Stimulated activated CD4-positive, alpha-beta T cell treated with anti-CD3 and anti-CD28 coated beads, Interleukin-1b, Interleukin-23, amount 100 ng/mL, for 48 hours (primary cell): ENCODE measurements around the gene TM9SF3.
A peak's percentile ranks its signal among the peaks of the same experiment; 100 is the strongest.
"Not testable (repeated sequence)": the region's sequence is repeated elsewhere in the genome, so short reads cannot be mapped to it uniquely, and the experiment has no call there.

Source experiments
- DNase-seq: peaks from one replicate; pipeline ENCODE4 v3.0.0-alpha.2; 2020

The TM9SF3 gene

DNA sequence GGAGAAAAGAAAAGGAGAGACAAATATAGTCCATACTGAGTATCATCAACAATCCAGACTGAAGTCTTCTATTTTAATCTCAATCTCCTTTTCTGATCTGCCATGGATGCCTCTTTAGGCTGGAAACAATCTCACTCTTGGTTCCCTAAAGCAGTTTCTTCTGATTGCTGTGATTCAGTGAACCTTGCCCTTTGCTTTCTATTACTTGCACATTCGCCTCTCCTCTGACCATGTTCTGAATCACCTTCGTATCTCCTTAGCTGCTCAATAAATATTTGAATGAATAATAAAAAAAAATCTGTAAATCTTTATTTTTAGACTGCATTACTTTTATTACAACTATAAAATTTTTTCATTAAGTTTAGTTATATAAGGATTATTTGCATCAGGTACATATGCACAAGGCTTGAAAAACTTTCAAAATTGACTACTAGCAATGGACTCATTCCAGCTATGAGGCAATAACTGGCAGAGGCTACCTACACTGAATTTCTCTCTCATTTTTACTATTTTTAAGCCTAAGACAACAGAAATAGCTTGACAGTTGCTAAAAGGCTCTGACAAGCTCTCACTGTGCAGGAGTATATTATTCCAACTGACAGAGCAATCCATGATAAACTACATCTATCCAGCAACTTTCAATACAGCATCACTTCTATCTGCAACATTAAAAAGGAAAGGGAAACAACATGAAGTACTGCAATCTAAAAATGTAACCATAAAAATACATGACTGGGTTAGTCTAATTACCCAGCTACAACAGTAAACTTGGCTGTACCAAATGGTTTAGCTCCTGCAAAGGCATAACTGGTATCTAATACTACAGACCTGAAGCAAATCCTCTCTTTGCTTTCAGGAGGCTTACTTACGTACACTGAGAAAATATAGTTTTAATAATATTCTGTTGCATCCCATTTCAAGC lies 25.6 kb downstream of the TM9SF3 start:
- no peak for DNase-seq

DNA sequence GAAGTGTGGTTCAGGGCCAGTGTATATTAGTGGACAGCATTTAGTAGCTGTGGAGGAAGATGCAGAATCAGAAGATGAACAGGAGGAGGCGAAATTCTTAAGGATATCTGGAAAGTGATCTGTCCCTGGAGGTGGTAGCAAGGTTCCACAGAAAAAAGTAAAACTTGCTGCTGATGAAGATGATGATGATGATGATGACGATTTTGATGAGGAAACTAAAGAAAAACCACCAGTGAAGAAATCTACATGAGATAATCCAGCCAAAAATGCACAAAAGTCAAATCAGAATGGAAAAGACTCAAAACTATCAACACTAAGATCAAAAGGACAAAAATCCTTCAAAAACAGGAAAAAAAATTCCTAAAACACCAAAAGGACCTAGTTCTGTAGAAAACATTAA lies 26.3 kb downstream of the TM9SF3 start:
- no peak for DNase-seq

DNA sequence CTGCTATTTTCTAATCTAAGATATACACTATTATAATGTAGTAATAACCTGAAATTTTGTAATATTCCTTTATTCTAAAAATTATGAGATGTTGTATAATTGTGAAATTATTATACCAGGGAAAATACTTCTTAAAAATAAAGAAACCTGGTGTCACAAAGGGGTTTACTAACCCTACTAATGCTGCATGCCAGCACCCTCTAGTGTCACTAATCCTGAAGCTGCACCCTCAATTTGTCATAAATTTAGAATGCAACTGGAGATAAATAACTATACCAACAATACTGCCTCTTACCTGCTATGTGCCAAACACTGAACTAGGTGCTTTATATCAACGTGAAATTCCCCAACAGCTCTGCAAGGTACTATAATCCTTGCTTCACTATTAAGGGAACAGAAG lies 30.8 kb downstream of the TM9SF3 start:
- no peak for DNase-seq

- no peak for DNase-seq
These were observed 31.5 kb downstream of the TM9SF3 start for GRCh38 chr10:96555330-96555729.

GRCh38 chr10:96548589-96548988 lies 38.2 kb downstream of the TM9SF3 start:
- no peak for DNase-seq

- not testable (repeated sequence) for DNase-seq
These were observed 41.3 kb downstream of the TM9SF3 start for GRCh38 chr10:96545558-96545957.

GRCh38 chr10:96541921-96542320 lies 44.9 kb downstream of the TM9SF3 start:
- no peak for DNase-seq

DNA sequence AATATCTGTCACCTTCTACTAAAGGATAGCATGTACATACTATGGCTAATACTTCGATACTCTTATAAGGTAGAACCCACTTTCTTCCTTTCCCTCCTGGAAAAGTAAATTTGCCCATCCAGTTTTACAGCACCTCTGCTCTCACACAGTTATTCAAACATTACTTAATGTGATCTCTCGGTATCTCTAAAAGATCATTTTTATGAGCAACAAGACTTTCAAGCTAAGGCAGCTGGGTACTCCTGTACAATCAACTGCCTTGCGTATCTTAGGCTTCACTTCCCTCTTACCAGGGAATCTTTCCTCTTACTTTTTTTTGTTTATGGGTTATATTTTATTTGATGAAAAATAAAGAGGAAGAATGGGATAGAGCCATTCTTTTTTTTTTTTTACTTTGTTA lies 46.6 kb downstream of the TM9SF3 start:
- DNase-seq, result no peak

- no peak for DNase-seq
These were observed 48.1 kb downstream of the TM9SF3 start for GRCh38 chr10:96538683-96539082.

DNA sequence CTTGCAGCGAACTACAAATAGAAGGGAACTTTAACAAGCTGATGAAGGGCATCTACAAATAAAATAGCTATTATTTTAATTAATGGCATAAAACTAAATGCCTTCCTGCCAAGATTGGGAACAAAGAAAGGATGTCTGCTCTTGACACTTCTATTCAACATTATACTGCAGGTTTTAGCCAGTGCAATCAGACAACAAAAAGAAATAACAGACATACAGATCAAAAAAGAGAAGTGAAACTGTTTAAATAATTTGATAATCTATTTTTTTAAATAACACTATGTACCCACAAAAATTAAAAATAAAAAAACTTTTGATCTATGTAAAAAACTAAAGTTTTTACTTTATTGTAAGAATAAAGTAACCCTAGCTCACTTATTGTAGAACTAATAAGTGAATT lies 50.7 kb downstream of the TM9SF3 start:
- DNase-seq, result no peak

DNA sequence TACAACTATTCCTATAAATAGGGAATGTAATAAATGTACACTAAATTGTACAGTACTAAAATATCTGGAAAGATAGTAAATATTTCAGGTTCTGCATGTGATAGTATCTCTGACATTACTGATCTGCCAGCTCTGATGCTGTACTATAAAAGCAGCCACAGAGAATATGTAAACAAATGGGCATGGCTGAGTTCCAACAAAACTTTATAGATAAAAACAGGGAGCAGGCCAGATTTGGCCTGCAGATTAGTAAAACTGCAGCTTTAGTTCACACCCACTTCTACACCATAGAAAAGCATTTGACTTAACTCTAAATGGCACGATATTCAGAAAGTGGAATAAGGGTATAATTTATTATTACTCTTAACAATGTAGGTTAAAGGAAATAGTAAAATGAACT lies 54.3 kb downstream of the TM9SF3 start:
- no peak for DNase-seq

DNA sequence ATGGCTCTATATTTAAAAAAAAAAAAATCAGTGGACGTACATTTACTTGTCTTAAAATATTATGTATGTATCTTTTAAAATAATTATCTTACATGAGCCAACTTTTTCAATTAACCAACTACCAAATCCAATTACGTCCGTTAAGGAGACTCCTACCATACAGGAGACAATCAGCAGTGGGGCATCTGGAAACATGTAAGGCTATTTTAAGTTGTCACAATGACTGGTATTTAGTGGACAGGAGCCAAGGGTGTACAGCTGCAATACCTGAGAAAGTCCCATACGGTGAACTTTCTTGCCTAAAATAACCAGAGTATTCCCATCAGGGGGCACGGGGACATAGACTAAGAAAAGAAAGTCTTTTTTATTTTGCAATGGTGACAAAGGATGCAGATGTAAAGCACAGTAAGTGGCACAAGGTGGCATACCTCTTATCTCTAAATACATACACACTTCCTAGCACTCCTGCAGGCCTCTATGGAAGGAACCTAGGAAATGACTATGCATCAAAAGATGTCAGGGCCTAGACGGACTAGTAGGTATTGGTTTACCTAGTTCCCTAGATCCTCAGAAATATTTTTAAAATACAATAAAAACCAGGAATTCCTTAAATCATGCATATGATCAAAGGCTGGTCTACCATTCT lies 57.1 kb downstream of the TM9SF3 start:
- DNase-seq, result no peak

- DNase-seq, result no peak
These were observed 62.1 kb downstream of the TM9SF3 start for GRCh38 chr10:96524741-96525140.

DNA sequence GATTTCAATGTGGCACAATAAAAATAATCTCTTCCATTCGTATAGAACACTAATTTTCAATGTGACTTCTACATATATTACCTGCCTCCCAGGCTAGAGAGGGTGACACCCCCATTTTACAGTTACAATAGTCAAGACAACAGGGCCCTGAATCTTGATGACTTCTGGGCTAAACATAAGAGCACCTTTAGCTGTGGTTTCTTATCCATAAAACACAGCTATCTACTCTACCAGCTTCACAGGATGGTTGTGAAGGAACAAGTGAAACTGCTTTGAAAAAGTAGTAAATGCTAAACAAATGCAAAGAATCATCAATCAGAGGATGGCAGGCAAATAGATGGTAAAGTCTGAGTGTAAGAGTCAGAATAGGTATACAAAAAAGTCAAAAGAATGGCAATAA lies 69.5 kb downstream of the TM9SF3 start:
- DNase-seq, result no peak

DNA sequence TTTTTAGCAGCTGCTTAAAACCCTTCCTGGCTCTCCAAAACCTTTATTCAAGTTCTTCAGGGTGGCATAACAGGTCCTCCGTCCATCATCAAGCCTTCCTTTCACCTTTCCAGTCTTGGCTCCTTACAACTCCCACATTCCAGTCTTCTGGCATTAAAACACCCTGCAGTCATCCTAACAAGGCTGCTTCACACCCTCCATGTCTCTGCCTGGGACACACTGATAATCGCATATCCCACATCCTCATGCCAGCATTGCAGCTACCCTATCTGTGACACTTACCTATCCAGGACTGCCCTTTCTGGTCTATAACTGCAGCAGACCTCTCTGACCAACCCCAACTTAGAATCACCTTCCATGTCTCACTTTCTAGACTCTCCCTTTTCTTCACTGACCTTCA lies 70.5 kb downstream of the TM9SF3 start:
- no peak for DNase-seq

GRCh38 chr10:96513698-96514561 lies 72.9 kb downstream of the TM9SF3 start, which contains the start of gene TLL2:
Gene TLL2 (minus strand): TSS chr10:96513926. CDS start chr10:96513685, 241 bp downstream.
- peak; percentile 61 for DNase-seq

DNA sequence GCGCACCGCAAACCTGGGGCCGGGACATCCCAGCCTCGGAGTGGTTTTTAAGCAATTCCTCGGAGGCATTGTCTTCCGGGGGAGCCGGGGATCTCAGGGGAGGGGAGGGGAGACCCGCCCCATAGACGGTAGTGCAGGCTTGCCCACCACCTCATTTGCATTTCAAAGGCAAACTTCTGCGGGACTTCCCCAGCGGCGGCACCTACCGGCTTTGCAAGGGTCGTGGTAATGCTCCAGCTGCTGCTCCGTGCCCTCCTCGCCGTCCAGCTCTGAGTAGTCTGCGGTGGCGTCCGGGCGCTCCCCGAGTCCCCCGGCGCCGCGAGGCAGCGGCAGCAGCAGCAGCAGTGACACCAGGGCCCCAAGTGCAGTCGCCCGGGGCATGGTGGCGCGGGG lies 73.5 kb downstream of the TM9SF3 start:
- no peak for DNase-seq

GRCh38 chr10:96512524-96513304 lies 74.1 kb downstream of the TM9SF3 start:
- DNase-seq, result no peak

DNA sequence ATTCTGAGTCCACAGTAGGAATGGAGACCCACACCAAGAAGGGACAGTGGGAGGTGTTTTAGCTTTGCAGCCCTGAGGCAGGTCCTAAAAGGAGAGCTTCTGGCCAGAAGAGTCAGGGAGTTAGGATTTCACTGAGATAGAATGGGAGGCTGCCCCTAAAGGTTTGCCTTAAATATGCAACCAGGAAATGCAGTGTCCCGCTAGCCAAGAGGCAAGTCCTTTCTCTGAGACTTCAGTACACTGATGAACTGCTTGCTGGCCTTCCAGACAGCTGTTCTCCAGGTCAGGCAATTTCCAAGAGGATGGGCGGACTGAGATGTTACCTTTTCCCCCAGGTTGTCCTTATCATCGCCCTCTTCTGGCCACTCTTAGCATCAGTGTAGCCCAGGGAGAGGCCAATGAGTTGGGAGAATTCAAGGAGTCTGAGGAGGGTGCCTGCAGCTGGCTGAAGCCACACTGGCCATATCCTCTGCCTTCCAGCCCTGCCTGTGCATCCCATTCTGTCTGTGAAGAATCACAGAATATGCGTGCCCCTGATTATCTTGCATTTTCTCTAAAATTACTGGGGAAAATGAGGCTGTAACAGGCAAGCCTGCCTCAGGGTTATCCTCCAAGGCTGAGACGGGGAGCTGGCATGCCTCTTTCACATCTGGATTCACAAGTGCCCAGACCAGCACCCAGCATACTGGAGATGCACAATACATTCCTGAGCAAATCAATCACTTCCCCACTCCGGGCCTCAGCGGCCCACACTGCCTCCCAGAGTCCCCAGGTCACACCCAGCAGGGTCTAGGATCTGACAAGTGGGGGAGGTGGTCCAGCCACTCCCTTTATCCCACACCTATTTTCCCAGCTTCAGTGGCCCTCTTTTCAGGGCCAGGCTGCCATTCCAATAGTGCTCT lies 75.5 kb downstream of the TM9SF3 start:
- DNase-seq, result no peak

DNA sequence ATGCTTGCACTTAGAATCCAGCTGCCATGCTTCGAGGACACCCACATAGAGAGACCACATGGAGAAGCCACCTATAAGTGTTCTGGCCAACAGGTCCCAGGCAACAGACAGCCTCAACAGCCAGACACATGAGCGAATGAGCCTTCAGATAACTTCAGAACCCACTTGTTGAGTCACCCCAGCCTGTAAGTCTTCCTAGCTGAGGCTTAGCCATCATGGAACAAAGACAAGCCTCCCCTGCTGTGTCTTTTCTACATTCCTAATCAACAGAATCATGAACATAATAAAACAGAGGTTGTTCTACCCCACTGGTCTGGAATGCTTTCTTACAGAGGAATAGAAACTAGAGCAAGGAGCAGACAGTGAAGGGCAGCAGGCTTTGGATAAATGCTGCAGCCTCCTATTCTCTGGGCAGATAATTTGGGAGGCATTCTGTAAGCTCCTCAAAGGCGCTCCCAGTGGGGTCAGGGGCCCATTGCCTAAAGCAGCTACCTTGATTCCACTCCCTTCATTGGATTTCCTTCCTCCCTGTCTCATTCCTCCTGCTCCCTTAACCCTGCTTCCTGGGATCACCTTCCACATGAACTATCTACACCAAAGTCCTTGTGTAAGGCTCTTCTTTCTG lies 77.7 kb downstream of the TM9SF3 start:
- DNase-seq, result no peak

DNA sequence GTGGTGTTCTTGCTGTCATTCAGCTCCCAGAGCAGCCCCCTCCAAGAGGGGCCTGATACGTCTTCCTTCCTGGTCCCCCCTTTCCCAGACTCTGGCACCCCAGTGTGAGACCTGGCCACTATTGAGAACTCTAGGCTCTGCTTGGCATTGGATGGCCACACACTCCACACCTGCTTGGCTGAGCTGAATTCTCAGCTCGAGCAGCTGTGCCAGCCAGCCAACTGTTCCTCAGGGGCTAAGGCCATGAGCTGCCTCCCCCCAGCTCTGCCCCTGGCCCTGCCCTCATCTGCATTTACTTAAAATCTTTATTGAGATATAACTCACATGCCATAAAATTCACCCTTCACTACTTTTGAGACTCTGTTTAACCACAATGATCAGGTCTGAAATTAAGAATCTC lies 79.8 kb downstream of the TM9SF3 start:
- DNase-seq, result no peak
